ENCODE data around the gene IFNLR1.

DNA sequence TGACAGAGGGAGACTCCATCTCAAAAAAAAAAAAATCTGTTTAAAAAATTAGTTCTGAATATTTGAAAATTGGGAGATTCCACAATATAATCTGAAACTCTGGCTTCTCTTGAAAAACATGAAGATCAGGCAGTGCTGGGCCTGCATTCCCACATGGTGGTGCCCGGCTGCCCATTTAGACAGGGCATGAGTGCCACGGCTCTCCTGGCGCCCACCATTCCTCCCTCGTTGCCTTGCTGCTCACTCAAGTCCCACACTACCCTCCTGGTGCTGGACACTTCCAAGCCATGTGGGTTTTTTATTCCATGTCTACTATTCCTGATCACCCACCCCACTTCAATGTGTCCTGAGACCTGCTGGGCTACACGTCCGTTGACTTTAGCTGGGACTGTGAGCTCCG, 64.3 kb downstream of the IFNLR1 start:
- TF ChIP-seq CEBPB (IDR thresholded peaks at IDR 0.05; ENCODE audit: low read depth, low read length) (no peak), RFX5 (IDR thresholded peaks at IDR 0.05; ENCODE audit: borderline replicate concordance, low read depth, low read length) (no peak), HDAC6 (IDR thresholded peaks at IDR 0.05; ENCODE audit: low read depth, low read length) (no peak)
- TF ChIP-seq, protein P1, sequence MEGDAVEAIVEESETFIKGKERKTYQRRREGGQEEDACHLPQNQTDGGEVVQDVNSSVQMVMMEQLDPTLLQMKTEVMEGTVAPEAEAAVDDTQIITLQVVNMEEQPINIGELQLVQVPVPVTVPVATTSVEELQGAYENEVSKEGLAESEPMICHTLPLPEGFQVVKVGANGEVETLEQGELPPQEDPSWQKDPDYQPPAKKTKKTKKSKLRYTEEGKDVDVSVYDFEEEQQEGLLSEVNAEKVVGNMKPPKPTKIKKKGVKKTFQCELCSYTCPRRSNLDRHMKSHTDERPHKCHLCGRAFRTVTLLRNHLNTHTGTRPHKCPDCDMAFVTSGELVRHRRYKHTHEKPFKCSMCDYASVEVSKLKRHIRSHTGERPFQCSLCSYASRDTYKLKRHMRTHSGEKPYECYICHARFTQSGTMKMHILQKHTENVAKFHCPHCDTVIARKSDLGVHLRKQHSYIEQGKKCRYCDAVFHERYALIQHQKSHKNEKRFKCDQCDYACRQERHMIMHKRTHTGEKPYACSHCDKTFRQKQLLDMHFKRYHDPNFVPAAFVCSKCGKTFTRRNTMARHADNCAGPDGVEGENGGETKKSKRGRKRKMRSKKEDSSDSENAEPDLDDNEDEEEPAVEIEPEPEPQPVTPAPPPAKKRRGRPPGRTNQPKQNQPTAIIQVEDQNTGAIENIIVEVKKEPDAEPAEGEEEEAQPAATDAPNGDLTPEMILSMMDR (IDR thresholded peaks at IDR 0.05; ENCODE audit: control extremely low read depth in 1 of 3, insufficient read depth in 1 of 3, low read depth in 1 of 3, low read length in 3 of 3) = no peak

Data from H1 (cell line).